Forelimb muscle (tissue), 1 donor: Measurements from ENCODE around the gene ZNF496. TPM values are rescaled to one million over a fixed set of nuclear protein-coding genes. Genes with fewer than 3 reads are reported as not detected.
"Not testable (repeated sequence)": the region's sequence is repeated elsewhere in the genome, so short reads cannot be mapped to it uniquely, and the experiment has no call there.

ENCODE experiments used
- DNase-seq: peaks from one replicate; pipeline ENCODE4 v3.0.0-alpha.2; 2013; ENCODE audit warnings: low read depth
- polyA plus RNA-seq: library from polyadenylated mRNA; unstranded; fragments of 120-200 nt; gene quantifications from one replicate; pipeline ENCODE4 v1.2.1, GENCODE V29; 2013; ENCODE audit not compliant: insufficient read length

ZNF496 gene
- 32.9 TPM for polyA plus RNA-seq

- DNase-seq: peak; percentile 62
Measured at GRCh38 chr1:247331525-247332214, at the start of gene ZNF496. Gene ZNF496 (minus strand): TSS chr1:247331867. CDS start chr1:247329578, 2,289 bp downstream.

GRCh38 chr1:247378334-247379073 lies 46.8 kb upstream of the ZNF496 start:
- DNase-seq: no peak

DNA sequence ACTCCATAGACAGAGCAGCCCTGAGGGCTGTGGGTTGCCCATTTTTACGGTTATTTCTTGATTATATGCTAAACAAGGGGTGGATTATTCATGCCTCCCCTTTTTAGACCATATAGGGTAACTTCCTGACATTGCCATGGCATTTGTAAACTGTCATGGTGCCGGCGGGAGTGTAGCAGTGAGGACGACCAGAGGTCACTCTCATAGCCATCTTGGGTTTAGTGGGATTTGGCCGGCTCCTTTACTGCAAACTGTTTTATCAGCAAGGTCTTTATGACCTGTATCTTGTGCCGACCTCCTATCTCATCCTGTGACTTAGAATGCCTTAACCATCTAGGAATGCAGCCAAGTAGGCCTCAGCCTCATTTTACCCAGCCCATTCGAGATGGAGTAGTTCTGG lies 46.0 kb upstream of the ZNF496 start:
- DNase-seq: not testable (repeated sequence)

- no peak for DNase-seq
Measured at GRCh38 chr1:247376659-247377058, 45.0 kb upstream of the ZNF496 start.

DNA sequence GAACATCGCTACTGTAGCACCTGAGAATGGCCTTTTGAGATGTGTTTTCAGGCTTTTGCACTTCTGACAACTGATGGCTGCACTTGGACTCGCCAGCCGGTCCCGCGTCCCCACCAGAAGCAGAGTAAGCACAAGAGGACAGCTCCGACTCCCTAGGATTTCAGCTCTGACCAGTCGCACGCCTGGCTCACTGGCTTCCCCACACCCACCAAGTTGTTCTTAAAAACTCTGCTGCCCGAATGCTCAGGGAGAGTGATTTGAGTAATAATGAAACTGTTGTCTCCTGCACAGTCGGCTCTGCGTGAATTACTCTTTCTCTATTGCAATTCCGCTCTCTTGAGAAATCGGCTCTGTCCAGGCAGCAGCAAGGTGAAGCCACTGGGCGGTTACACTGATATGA lies 44.1 kb upstream of the ZNF496 start:
- no peak for DNase-seq

DNA sequence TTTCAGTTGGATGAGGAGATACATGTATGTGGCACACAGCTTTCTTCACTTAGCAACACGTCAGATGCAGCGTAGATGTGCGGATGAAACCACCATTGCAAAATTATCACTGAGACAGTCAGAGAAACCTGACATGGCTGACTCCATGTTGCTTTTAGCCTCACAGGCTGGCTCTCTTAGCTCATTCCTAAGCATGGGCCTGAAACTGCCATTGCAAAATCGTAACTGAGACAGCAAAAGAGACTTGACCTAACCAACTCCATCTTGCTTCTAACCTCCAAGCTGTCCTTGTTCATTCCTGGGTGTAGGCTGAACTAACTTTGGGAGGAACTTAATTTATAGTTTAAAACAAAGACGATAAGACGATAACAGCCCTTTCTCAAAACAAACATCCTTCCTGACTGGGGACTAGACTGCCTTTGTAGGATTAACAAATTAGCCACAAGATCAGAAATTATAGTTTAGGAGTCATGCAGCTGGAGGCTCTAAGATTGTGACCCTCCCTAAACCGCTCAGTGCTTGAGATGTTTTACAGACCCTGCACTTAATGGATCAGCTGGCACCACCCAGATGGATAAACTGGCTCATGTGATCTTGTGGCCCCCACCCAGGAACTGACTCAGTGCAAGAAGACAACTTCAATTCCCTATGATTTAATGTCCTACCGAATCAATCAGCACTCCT lies 43.1 kb upstream of the ZNF496 start:
- DNase-seq: not testable (repeated sequence)

- DNase-seq: no peak
Measured at GRCh38 chr1:247373721-247374141, 42.1 kb upstream of the ZNF496 start.

DNA sequence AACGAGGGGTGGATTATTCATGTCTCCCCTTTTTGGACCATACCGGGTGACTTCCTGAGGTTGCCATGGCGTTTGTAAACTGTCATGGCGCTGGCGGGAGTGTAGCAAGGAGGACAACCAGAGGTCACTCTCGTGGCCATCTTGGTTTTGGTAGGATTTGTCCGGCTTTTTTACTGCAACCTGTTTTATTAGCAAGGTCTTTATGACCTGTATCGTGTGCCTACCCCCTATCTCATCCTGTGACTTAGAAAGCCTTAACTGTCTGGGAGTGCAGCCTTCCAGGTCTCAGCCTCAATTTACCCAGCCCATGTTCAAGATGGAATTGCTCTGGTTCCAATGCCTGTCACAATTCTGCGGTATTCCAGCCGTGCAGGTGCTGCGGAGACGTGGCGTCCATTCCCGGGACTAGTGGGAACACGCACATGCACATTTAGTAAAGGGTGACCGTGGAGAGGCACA lies 40.2 kb upstream of the ZNF496 start:
- DNase-seq: no peak

GRCh38 chr1:247370786-247371732 lies 39.4 kb upstream of the ZNF496 start:
- DNase-seq: no peak

DNA sequence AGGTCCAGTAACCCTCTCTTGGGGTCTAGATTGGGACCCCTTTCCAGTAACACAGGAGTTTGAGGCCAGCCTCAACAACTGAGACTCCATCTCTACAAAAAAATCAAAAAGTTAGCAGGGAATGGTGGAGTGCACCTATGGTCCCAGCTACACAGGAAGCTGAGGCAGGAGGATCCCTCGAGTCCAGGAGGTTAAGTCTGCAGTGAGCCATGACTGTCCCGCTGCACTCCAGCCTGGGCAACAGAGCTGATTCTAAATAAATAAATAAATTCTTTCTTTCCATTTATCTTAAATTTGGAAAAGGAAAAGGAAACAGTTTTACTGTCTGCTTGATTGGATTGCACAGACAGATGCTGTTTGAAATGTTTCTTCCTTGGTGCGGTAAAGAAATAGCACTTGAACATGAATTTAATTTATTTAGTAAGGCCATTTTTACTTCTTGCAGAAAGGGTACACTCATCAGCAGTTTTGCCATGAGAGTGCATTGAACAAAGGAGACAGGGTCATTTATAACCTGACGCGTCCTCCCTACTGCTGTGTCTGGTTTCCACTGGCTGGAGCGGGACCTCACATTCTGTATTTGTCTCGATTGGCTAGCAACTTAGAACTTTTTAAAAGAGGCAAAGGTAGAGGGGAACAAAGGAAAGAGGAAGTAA lies 37.0 kb upstream of the ZNF496 start:
- no peak for DNase-seq

DNA sequence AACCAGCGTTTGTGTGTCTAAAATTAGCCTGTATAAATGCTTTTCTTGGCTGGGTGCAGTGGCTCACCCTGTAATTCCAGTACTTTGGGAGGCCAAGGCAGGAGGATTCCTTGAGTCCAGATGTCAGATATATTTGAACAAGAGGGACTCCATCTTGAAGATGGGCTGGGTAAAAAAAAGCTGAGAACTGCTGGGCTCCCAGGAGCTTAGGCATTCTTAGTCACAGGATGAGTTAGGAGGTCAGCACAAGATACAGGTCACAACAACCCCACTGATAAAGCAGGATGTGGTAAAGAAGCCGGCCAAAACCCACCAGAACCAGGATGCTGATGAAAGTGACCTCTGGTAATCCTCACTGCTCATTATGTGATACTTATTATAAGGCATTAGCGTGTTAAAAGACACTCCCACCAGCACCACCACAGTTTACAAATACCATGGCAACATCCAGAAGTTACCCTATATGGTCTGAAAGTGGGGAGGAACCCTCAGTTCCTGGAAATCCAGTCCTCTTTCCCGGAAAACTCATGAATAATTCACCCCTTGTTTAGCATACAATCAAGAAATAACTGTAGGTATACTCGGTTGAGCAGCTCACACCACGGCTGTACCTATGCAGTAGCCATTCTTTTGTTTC lies 36.2 kb upstream of the ZNF496 start:
- no peak for DNase-seq

DNA sequence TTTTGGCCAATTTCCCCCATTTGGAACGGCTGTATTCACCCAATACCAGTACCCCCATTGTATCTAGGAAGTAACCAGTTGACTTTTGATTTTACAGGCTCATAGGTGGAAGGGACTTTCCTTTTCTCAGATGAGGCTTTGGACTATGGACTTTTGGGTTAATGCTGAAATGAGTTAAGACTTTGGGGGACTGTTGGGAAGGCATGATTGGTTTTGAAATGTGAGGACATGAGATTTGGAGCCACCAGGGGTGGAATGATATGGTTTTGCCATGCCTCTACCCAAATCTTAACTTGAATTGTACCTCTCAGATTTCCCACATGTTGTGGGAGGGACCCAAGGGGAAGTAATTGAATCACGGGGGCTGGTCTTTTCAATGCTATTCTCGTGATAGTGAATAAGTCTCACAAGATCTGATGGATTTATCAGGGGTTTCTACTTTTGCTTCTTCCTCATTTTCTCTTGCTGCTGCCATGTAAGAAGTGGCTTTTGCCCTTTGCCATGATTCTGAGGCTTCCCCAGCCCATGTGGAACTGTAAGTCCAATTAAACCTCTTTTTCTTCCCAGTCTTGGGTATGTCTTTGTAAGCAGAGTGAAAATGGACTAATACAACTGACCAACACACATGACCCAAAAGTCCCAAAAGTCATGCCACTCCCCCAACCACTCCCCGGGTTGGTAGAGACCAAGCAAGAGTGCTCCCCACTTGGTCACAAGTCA lies 35.4 kb upstream of the ZNF496 start:
- DNase-seq: no peak

- not testable (repeated sequence) for DNase-seq
Measured at GRCh38 chr1:247366345-247366744, 34.7 kb upstream of the ZNF496 start.

- DNase-seq: no peak
Measured at GRCh38 chr1:247365023-247365422, 33.4 kb upstream of the ZNF496 start.

DNA sequence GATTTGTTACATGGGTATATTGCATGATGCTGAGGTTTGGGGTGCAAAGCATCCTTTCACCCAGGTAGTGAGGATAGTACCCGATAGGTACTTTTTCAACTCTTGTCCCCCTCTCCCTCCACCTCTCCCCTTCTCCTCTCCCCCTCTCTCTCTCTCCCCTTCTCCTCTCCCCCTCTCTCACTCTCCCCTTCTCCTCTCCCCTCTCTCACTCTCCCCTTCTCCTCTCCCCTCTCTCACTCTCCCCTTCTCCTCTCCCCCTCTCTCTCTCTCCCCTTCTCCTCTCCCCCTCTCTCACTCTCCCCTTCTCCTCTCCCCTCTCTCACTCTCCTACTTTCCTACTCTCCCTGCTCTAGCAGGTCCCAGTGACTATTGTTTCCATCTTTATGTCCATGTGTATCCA lies 31.3 kb upstream of the ZNF496 start:
- DNase-seq: not testable (repeated sequence)

DNA sequence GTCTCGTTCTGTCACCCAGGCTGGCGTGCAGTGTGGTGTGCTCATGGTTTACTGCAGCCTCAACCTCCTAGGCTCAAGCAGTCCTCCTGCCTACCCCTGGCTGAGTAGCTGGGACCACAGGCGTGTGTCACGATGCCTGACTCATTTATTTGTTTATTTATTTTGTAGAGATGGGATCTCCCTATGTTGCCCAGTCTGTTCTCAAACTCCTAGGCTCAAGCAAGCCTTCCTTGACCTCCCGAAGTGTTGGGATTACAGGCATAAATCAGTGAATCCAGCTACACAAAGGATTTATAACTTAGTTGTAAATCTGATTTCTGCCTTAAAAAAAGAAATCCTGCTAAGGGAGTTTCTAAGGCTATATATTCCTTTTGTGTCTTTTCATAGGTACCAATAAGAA lies 30.5 kb upstream of the ZNF496 start:
- no peak for DNase-seq

GRCh38 chr1:247360991-247361731 lies 29.5 kb upstream of the ZNF496 start:
- peak; percentile 55 for DNase-seq

- no peak for DNase-seq
Measured at GRCh38 chr1:247360116-247360898, 28.6 kb upstream of the ZNF496 start.
